Endothelial cell of umbilical vein (primary cell): ENCODE measurements around the gene ZNF77. TPM values are rescaled to one million over a fixed set of nuclear protein-coding genes. Genes with fewer than 3 reads are reported as not detected.

ENCODE experiments used
- BruUV-seq: library from RNA; stranded (reverse); fragments of 400-500 nt; replicated peaks from 2 replicates; lab custom pipeline; 2021; lab: Mats Ljungman, UMichigan
- CTCF ChIA-PET: fragments of 300-600, 350-600 bp; sonication (Branson Sonifier 250); formaldehyde crosslinking; loops from one replicate; lab custom pipeline; 2021; ENCODE audit warnings: antibody characterized with exemption, inconsistent platforms; lab: Charles Lee
- POLR2A ChIA-PET: fragments of 300-600, 350-600 bp; sonication (Branson Sonifier 250); formaldehyde crosslinking; loops from one replicate; lab custom pipeline; 2021; ENCODE audit warnings: antibody characterized with exemption, inconsistent platforms; lab: Charles Lee
- DNase-seq: peaks from one replicate; pipeline ENCODE4 v3.0.0-alpha.2; 2011; ENCODE audit warnings: low read depth, low spot score
- FAIRE-seq: peaks from 2 replicates; lab custom pipeline; 2011; peaks lifted over from hg19 to GRCh38; lab: Jason Lieb, UNC
- H2AFZ ChIP-seq: 2 replicates; pipeline ENCODE4 v1.6.0; 2012; ENCODE audit warnings: low read depth, low read length, control low read depth, inconsistent platforms
- H3K27ac ChIP-seq: 2 replicates; pipeline ENCODE4 v1.5.1; 2011; ENCODE audit warnings: low read depth, mild to moderate bottlenecking, control low read depth, low read length, moderate library complexity; ENCODE audit not compliant: insufficient read depth
- H3K27me3 ChIP-seq, 2 experiments: 2 replicates each; pipeline versions ENCODE4 v1.6.0 to v1.6.1; 2011; ENCODE audit warnings: low read length in 2 of 2, mixed read lengths in 1 of 2; ENCODE audit not compliant: control insufficient read depth in 2 of 2, insufficient read depth in 2 of 2
- H3K36me3 ChIP-seq, 2 experiments: 2 replicates in 1 of 2; 3 replicates in 1 of 2; pipeline ENCODE4 v1.5.1; 2011; ENCODE audit warnings: low read length in 2 of 2, mild to moderate bottlenecking in 1 of 2, moderate library complexity in 1 of 2; ENCODE audit not compliant: control insufficient read depth in 2 of 2, insufficient read depth in 2 of 2; ENCODE audit errors: extremely low read depth in 1 of 2
- H3K4me1 ChIP-seq: 3 replicates; pipeline ENCODE4 v1.5.1; 2011; ENCODE audit warnings: mild to moderate bottlenecking, low read length; ENCODE audit not compliant: control insufficient read depth, insufficient read depth; ENCODE audit errors: extremely low read depth
- H3K4me2 ChIP-seq: 2 replicates; pipeline ENCODE4 v1.6.1; 2011; ENCODE audit warnings: low read length, control low read depth, mixed read lengths; ENCODE audit not compliant: insufficient read depth
- H3K4me3 ChIP-seq, 3 experiments: fragments of 200-600 bp in 1 of 3; sonication (generic), shearing (Covaris generic) in 1 of 3; replicated peaks in 1 of 3; 2 replicates each; pipeline ENCODE4 v1.5.1; 2011 to 2016; ENCODE audit warnings: control low read depth in 3 of 3, low read length in 3 of 3, mild to moderate bottlenecking in 2 of 3, inconsistent platforms in 1 of 3, low read depth in 1 of 3, moderate library complexity in 1 of 3; ENCODE audit not compliant: insufficient read depth in 1 of 3
- H3K79me2 ChIP-seq: 2 replicates; pipeline ENCODE4 v1.6.0; 2012; ENCODE audit warnings: low read length, inconsistent platforms; ENCODE audit not compliant: control insufficient read depth, insufficient read depth
- H3K9ac ChIP-seq: replicated peaks from 2 replicates; pipeline ENCODE3; 2011; ENCODE audit warnings: low read length, control low read depth; ENCODE audit not compliant: insufficient read depth; ENCODE audit errors: extremely low read depth
- H3K9me1 ChIP-seq: replicated peaks from 3 replicates; pipeline ENCODE4 v1.6.0; 2011; ENCODE audit warnings: mild to moderate bottlenecking, low read length; ENCODE audit not compliant: control insufficient read depth, insufficient read depth; ENCODE audit errors: extremely low read depth
- H3K9me3 ChIP-seq: replicated peaks from 2 replicates; pipeline ENCODE4 v1.5.1; 2012; ENCODE audit warnings: low read length, inconsistent platforms; ENCODE audit not compliant: control insufficient read depth, insufficient read depth
- H4K20me1 ChIP-seq: replicated peaks from 2 replicates; pipeline ENCODE3; 2011; ENCODE audit warnings: mild to moderate bottlenecking, low read length; ENCODE audit not compliant: control insufficient read depth, insufficient read depth; ENCODE audit errors: extremely low read depth
- EZH2 ChIP-seq: IDR thresholded peaks from 2 replicates; pipeline ENCODE4 v1.6.1; 2012; ENCODE audit warnings: borderline replicate concordance, low read depth, mild to moderate bottlenecking, moderate library complexity, low read length, inconsistent platforms; ENCODE audit not compliant: severe bottlenecking
- FOS ChIP-seq: IDR thresholded peaks from 2 replicates; pipeline ENCODE4 v1.6.1; 2011; ENCODE audit warnings: mild to moderate bottlenecking, low read length, moderate library complexity, borderline replicate concordance; ENCODE audit not compliant: insufficient read depth
- GATA2 ChIP-seq: IDR thresholded peaks from 2 replicates; pipeline ENCODE4 v1.7.0; 2011; ENCODE audit warnings: low read depth, mild to moderate bottlenecking, moderate library complexity, mixed read lengths, low read length; ENCODE audit not compliant: insufficient read length, insufficient read depth
- JUN ChIP-seq: IDR thresholded peaks from 2 replicates; pipeline ENCODE4 v1.6.1; 2011; ENCODE audit warnings: borderline replicate concordance, low read depth; ENCODE audit not compliant: insufficient read length, insufficient read depth
- MYC ChIP-seq: IDR thresholded peaks from one replicate; pipeline ENCODE4 v1.6.1; 2011; ENCODE audit warnings: mild to moderate bottlenecking, low read depth, low read length
- POLR2A ChIP-seq: IDR thresholded peaks from 2 replicates; pipeline ENCODE4 v1.6.1; 2012; ENCODE audit warnings: low read depth, mild to moderate bottlenecking, control low read depth, low read length
- POLR2AphosphoS5 ChIP-seq: IDR thresholded peaks from 2 replicates; pipeline ENCODE4 v1.6.1; 2012; ENCODE audit warnings: low read depth, mild to moderate bottlenecking, control low read depth, low read length, moderate library complexity; ENCODE audit not compliant: insufficient read depth
- dilution Hi-C: fragments of 300-500 bp; cut with MboI; formaldehyde crosslinking; loops from one replicate; pipeline ENCODE4 v1.15.0; 2019; ENCODE audit warnings: low sequenced_read_pairs; ENCODE audit not compliant: extremely low pct_ligation_motif_present
- intact Hi-C: fragments of 100-400 bp; cut with micrococcal nuclease; formaldehyde crosslinking; loops from one replicate; pipeline ENCODE4 v1.10.0; 2022
- polyA plus RNA-seq, 4 experiments: library from polyadenylated mRNA; depleted of rRNA in 3 of 4; stranded (reverse) in 3 of 4; unstranded in 1 of 4; fragments of >200 nt; gene quantifications; 2 replicates each; pipeline versions ENCODE4 v1.2.1 to v1.2.3, GENCODE V29; 2011 to 2012; ENCODE audit warnings: missing spikeins in 1 of 4
- total RNA-seq: library from RNA; stranded (reverse); gene quantifications from 2 replicates; pipeline ENCODE4 v1.2.3, GENCODE V29; 2021
- TF ChIP-seq, protein P1 (sequence below): IDR thresholded peaks from 2 replicates; pipeline ENCODE4 v1.6.1; 2011; ENCODE audit not compliant: insufficient read depth, insufficient read length
- TF ChIP-seq, protein P2 (sequence below), 2 donors: IDR thresholded peaks; 1 replicate in 1 of 2; 2 replicates in 1 of 2; pipeline ENCODE4 v1.5.1; 2011; ENCODE audit warnings: low read length in 2 of 2, mild to moderate bottlenecking in 2 of 2, moderate library complexity in 2 of 2, control low read depth in 1 of 2, inconsistent platforms in 1 of 2, low read depth in 1 of 2; ENCODE audit not compliant: insufficient read depth in 1 of 2; ENCODE audit errors: extremely low read depth in 1 of 2

The ZNF77 gene
- total and polyA plus RNA-seq, 2 donors (not counting 3 experiments of a cell fraction or from before 2014, with no cell fraction given), result 5.9 to 10.2 TPM

- BruUV-seq, result no TSS peak
- ChIA-PET POLR2A (no interaction called here), CTCF (interaction anchor here (0.6 to 4.0 kb wide), 2 partner anchors 27 to 126 kb away, joined by 3 to 22 read pairs; no protein-coding TSS in a partner anchor)
- Histone ChIP-seq H4K20me1 (no peaks in the 10 kb centered on the region), H3K27ac (no peak overlapping the region), H3K79me2 (no peaks in the 10 kb centered on the region), H3K4me3 (no peak overlapping the region), H3K36me3 (no peaks in the 10 kb centered on the region), H3K9me3 (no peaks in the 10 kb centered on the region), H2AFZ (no peak overlapping the region), H3K4me2 (no peak overlapping the region), H3K9me1 (no peaks in the 10 kb centered on the region), H3K9ac (no peak overlapping the region), H3K27me3 (no peaks in the 10 kb centered on the region), H3K4me1 (peaks cover 25% of the 10 kb centered on the region)
- no peak for DNase-seq
- TF ChIP-seq, protein P1, sequence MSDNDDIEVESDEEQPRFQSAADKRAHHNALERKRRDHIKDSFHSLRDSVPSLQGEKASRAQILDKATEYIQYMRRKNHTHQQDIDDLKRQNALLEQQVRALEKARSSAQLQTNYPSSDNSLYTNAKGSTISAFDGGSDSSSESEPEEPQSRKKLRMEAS, result no peak
- TF ChIP-seq MYC, result no peak
- TF ChIP-seq POLR2A, result no peak
- no peak for TF ChIP-seq POLR2AphosphoS5
- no peak for TF ChIP-seq GATA2
- no peak for TF ChIP-seq EZH2
- TF ChIP-seq FOS, result no peak
- TF ChIP-seq, protein P2, sequence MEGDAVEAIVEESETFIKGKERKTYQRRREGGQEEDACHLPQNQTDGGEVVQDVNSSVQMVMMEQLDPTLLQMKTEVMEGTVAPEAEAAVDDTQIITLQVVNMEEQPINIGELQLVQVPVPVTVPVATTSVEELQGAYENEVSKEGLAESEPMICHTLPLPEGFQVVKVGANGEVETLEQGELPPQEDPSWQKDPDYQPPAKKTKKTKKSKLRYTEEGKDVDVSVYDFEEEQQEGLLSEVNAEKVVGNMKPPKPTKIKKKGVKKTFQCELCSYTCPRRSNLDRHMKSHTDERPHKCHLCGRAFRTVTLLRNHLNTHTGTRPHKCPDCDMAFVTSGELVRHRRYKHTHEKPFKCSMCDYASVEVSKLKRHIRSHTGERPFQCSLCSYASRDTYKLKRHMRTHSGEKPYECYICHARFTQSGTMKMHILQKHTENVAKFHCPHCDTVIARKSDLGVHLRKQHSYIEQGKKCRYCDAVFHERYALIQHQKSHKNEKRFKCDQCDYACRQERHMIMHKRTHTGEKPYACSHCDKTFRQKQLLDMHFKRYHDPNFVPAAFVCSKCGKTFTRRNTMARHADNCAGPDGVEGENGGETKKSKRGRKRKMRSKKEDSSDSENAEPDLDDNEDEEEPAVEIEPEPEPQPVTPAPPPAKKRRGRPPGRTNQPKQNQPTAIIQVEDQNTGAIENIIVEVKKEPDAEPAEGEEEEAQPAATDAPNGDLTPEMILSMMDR (IDR thresholded peaks at IDR 0.05; ENCODE audit: extremely low read depth in 1 of 2, insufficient read depth in 1 of 2, low read depth in 1 of 2, low read length in 2 of 2), result no peak
- no peak for TF ChIP-seq JUN
- FAIRE-seq, result no peak
- intact Hi-C loops, result no loop called here
- dilution Hi-C loops, result no loop called here
These were observed 33.5 kb upstream of the ZNF77 start for GRCh38 chr19:2978166-2978767.
